ENCODE data around the gene IL7R.

IL7R gene

GRCh38 chr5:35819026-35819425, 37.7 kb upstream of the IL7R start:
- no peak overlapping the region for H3K4me3 ChIP-seq (ENCODE audit: low read depth, low read length)

GRCh38 chr5:35819668-35820067, 37.0 kb upstream of the IL7R start:
- H3K4me3 ChIP-seq (ENCODE audit: low read depth, low read length) = no peak overlapping the region
- TF ChIP-seq CTCF (IDR thresholded peaks at IDR 0.05; ENCODE audit: borderline replicate concordance, insufficient read depth, low read depth, low read length) = no peak

More at GRCh38 chr5:35819026-35819425, 37.7 kb upstream of the IL7R start:
- TF ChIP-seq CTCF (IDR thresholded peaks at IDR 0.05; ENCODE audit: borderline replicate concordance, insufficient read depth, low read depth, low read length) = no peak

- no peak for TF ChIP-seq CTCF (IDR thresholded peaks at IDR 0.05; ENCODE audit: borderline replicate concordance, insufficient read depth, low read depth, low read length)
These were observed 36.0 kb upstream of the IL7R start for GRCh38 chr5:35820735-35821134.

GRCh38 chr5:35821513-35821912, 35.2 kb upstream of the IL7R start:
- TF ChIP-seq CTCF (IDR thresholded peaks at IDR 0.05; ENCODE audit: borderline replicate concordance, insufficient read depth, low read depth, low read length) = no peak
- no peak overlapping the region for H3K4me3 ChIP-seq (ENCODE audit: low read depth, low read length)

More at GRCh38 chr5:35820735-35821134, 36.0 kb upstream of the IL7R start:
- no peak overlapping the region for H3K4me3 ChIP-seq (ENCODE audit: low read depth, low read length)

- no peak overlapping the region for H3K4me3 ChIP-seq (ENCODE audit: low read depth, low read length)
- no peak for TF ChIP-seq CTCF (IDR thresholded peaks at IDR 0.05; ENCODE audit: borderline replicate concordance, insufficient read depth, low read depth, low read length)
These were observed 34.2 kb upstream of the IL7R start for GRCh38 chr5:35822511-35822910.

- H3K4me3 ChIP-seq (ENCODE audit: low read depth, low read length) = no peak overlapping the region
- no peak for TF ChIP-seq CTCF (IDR thresholded peaks at IDR 0.05; ENCODE audit: borderline replicate concordance, insufficient read depth, low read depth, low read length)
These were observed 33.2 kb upstream of the IL7R start for GRCh38 chr5:35823347-35824098.

GRCh38 chr5:35826056-35826455, 30.6 kb upstream of the IL7R start:
- no peak overlapping the region for H3K4me3 ChIP-seq (ENCODE audit: low read depth, low read length)
- TF ChIP-seq CTCF (IDR thresholded peaks at IDR 0.05; ENCODE audit: borderline replicate concordance, insufficient read depth, low read depth, low read length) = no peak
